Right renal pelvis (tissue), 4 donors: ENCODE measurements around the gene PRMT3. TPM values are rescaled to one million over a fixed set of nuclear protein-coding genes. Genes with fewer than 3 reads are reported as not detected.
"Not testable (repeated sequence)": the region's sequence is repeated elsewhere in the genome, so short reads cannot be mapped to it uniquely, and the experiment has no call there.

Experiments
- DNase-seq, 4 donors: peaks; one replicate each; pipeline ENCODE4 v3.0.0-alpha.2; 2013; ENCODE audit warnings: low read depth in 4 of 4, low spot score in 3 of 4, missing footprints in 1 of 4
- polyA plus RNA-seq, 4 donors: library from polyadenylated mRNA; unstranded; fragments of 120-200 nt; gene quantifications; one replicate each; pipeline ENCODE4 v1.2.1, GENCODE V29; 2013; ENCODE audit not compliant: insufficient read length in 4 of 4

Gene PRMT3
- polyA plus RNA-seq, 4 donors = 15.4 to 21.3 (median 20.2) TPM

DNA sequence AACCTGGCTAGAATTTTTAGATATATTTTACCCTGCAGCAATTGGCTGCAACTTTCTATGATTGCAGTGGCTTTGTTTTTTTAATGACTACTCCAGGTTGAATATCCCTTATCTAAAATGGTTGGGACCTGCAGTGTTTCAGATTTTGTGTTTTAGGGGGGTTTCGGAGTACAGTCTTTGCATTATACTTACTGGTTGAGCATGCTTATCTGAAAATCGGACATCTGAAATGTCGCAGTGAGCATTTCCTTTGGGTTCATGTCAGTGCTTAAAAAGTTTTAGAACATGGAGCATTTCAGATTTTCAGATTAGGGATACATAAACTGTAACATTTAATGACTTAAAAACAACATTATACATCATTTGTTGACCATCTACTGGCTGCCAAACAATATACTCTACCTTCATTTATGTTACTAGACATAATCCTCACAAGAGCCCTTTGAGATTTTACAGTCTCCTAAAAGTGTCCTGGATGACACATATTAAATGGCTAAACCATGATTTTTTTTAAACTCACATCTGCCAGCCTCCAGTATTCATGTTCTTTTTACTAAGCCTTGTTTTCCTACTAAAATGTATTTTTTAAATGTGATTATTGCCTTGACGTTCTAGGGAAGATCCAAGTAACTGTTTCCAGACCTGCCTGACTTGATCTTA, 66.3 kb downstream of the PRMT3 start:
- DNase-seq = no peak

GRCh38 chr11:20457001-20457799, 69.7 kb downstream of the PRMT3 start:
- no peak for DNase-seq

DNA sequence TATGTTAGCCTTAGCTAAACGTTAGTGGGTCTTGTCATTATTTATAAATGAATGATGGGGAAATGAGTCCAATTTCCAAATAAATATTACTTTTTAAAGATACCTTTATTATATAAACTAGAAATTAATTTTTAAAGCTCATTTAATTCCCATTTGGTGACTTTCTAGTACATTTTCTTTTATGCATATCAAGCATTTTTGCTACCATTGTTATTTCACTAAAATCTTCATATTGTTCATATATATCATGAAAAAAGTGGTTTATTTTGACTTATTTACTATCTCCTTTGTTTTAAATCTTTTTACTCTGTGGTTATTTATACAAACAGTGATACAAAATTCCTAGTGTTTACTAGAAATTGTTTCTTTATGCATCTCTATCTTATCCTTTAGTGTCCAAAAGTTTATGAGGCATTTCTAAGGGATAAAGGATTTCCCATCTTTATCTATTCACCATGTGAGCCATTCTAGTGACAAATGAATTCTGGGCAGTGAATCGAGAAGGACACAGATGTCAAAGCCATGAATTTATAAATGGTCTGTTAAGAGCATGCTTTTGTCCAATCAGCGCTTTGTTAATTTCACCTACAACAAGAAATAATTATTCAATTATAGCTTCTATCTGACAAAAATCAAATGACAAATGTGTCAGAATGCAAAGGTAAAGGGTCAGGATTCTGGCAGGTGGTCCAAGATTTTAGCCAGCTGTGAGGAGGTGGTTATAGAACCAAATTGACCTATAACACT, 70.6 kb downstream of the PRMT3 start:
- DNase-seq = no peak

DNA sequence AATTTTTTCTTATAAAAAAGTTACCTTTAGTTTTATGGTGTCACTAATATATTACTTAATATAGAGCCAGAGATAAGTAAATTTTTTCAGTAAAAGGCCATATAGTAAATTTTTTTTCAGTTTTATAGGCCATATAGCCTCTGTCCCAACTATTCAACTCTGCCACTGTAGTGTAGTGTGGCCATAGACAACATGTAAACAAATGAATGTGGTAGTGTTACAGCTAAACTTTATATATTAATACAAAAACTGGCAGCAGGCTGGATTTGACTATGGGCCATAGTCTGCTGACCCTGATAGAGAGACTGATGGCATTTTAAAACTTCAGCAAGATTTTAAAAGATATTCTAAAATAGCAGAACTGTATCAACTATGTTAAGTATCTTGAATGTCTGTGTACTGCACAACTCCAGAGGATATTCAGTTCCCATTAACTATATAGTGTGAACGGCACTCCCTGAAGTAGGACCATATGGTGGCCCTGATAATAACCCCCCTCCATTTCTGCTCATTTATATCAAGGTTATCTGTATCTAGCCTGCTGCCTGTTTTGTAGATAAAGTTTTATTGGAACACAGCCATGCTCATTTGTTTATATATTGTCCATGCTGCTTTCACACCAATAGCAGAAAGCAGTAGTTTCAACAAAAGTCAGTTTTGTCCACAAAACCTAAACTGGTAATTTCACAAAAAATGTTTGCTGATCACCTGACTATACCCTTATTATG, 71.6 kb downstream of the PRMT3 start:
- no peak for DNase-seq

- no peak for DNase-seq
These were observed 72.3 kb downstream of the PRMT3 start for GRCh38 chr11:20459865-20460264.

- DNase-seq = no peak
These were observed 77.0 kb downstream of the PRMT3 start for GRCh38 chr11:20464518-20464917.

DNA sequence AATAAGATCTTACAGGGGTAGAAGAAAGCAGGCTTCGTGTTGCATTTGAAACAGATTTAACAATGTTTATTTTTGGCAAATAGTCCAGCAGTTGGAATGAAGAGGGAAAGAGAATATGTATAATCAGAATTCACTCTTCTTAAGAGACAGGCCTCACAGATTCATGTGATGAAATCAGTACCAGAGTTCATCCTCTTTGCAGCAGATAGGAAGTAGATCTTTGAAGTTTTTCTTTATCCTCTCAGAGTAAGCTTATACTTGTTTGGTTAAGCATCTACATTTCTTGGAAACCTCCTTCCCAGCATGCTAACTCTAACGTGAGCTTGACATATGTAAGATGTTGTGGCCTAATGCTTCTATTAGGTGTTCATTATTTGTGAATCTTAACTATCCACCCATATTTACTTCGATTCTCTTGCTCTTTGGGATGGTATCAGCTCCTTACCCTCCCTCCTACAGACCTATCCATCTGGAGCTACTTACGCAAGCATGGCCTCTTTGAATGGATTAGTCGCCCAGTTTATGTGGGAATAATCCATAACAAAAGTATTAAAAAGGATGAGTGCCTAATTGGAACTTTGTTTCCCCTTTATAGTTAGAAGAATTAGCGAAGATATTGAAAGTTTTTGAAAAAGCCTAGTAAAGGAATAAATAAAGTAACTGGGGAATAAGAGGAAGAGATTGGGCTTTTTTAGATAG, 80.1 kb downstream of the PRMT3 start:
- DNase-seq = no peak

DNA sequence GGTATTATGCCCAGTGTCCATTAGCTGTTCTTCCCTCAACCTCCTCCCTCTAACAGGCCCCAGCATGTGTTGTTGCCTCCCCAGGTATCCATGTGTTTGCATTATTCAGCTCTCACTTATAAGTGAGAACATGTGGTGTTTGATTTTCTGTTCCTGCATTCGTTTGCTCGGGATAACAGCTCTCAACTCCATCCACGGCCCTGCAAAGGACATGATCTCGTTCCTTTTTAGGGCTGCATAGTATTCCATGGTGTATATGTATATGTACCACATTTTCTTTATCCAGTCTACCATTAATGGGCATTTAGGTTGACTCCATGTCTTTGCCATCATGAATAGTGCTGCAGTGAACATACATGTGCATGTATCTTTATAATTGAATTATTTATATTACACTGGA, 82.8 kb downstream of the PRMT3 start:
- no peak for DNase-seq

DNA sequence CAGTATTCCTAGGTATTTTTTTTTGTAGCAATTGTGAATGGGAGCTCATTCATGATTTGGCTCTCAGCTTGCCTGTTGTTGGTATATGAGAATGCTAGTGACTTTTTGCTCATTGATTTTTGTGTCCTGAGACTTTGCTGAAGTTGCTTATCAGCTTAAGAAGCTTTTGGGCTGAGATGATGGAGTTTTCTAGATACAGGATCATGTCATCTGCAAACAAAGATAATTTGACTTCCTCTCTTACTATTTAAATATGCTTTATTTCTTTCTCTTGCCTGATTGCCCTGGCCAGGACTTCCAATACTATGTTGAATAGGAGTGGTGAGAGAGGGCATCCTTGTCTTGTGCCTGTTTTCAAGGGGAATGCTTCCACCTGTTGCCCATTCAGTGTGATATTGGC, 84.4 kb downstream of the PRMT3 start:
- not testable (repeated sequence) for DNase-seq

GRCh38 chr11:20474176-20474881, 86.8 kb downstream of the PRMT3 start:
- no peak for DNase-seq

DNA sequence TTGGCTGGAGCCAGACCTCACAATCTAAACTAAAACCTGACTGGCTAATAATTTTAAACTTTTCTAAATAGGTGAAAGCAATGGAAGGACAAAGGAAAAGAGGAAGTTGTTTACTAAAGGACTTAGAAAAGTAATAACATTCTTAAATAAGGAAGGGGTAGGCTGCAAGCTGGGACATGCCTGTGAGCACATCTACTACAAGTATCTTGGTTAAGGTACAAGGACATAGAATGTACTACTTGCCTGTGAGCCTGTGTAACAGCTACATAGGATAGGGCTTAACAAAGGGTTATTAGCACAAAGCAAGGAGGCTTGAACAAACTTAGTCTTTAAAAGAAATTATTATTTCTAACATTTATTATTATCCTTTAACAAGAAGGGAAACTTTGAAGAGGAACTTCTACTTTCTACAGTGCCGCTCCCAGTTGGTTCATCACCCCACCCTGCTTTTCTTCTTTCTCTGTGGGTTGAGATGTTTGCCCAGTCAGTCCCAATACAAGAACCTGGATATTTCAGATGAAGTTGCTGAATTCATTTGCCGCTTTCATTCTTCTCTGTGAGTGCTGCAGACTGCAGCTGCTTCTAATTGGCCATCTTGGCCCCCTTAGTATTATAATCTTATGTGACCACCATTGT, 87.5 kb downstream of the PRMT3 start:
- DNase-seq = no peak

DNA sequence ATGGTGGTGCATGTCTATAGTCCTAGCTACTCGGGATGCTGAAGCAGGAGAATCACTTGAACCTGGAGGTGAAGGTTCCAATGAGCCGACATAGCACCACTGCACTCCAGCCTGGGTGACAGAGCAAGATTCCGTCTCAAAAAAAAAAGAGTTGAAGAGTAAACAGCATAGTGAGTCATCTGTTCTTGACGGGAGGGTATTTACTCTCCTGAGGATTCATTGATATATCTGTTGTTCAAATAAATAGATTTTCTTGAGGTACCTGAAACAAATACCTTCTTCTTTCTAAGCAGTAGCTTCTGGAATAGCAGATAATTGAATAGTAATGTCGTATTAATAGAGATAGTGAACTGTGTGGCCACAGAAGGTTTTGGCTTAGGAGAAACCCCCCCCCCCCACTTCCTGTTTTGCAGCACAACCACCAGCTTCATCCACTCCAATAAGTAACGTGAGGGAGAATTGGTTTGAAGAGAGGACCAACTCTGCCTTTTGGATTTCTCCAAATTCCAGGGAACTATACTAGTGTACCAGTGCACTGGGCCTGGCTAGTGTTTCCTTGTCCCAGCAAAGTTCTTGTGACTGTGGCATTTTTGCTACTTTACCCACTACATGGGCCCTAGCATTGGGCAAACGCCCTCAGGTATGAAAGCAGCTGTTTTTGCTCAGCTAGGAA, 90.0 kb downstream of the PRMT3 start:
- no peak for DNase-seq

- DNase-seq = no peak
These were observed 92.0 kb downstream of the PRMT3 start for GRCh38 chr11:20479513-20479912.

DNA sequence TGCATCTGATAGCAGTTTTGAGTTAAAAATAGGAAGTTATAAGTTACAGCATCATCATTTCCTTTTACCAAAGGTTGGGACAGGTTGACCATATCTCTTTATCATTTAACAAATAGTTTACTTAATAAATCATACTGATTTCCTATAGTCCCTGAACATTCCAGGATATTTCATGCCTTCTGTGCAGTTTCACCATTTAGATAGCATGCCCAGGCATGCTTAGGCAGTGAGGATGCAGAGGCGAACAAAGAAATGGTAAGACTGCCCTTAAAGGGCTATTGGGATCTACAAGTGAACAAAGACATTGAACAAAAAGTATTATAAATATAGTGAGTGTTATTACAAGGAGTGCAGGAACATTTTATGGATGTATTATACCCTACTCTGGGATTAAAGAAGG, 96.4 kb downstream of the PRMT3 start:
- DNase-seq = no peak

DNA sequence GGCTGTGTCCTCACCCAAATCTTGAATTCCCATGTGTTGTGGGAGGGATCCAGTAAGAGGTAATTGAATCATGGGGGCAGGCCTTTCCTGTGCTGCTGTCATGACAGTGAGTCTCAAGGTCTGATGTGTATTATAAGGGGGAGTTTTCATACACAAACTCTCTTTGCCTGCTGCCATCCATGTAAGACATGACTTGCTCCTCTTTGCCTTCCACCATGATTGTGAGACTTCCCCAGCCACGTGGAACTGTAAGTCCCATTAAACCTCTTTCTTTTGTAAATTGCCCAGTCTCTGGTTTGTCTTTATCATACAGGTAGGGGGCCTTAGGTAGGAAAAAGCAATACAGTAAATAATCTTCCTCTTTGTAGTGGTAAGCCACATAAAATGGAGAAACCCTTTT, 96.9 kb downstream of the PRMT3 start:
- DNase-seq = not testable (repeated sequence)

- no peak for DNase-seq
These were observed 100.8 kb downstream of the PRMT3 start for GRCh38 chr11:20488352-20488751.

DNA sequence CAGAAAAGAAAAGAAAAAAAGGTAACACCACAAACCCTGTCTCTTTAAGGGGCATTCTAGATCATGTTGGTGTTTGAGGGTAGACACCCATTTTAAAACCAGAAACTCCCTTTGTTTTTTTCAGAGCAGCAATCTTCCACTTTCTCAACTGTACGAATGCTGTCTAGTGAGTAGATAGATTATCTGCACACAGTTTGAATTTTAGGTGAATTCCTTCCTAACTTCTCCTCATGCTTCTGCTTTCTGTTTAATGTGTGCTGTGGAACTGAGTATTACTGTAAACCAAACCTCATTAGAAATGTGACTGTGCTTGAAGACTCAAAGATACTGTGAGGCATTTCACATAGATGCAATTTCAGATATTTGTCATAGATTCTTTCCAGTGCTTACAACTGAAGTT, 102.4 kb downstream of the PRMT3 start:
- DNase-seq = no peak

- no peak for DNase-seq
These were observed 105.8 kb downstream of the PRMT3 start for GRCh38 chr11:20493340-20493739.
